Endothelial cell of umbilical vein (primary cell): ENCODE results near the gene SFTPB. TPM values are rescaled to one million over a fixed set of nuclear protein-coding genes. Genes with fewer than 3 reads are reported as not detected.
A peak's percentile ranks its signal among the peaks of the same experiment; 100 is the strongest.

Experiments used
- BruUV-seq: library from RNA; stranded (reverse); fragments of 400-500 nt; replicated peaks from 2 replicates; lab custom pipeline; 2021; lab: Mats Ljungman, UMichigan
- CTCF ChIA-PET: fragments of 300-600, 350-600 bp; sonication (Branson Sonifier 250); formaldehyde crosslinking; loops from one replicate; lab custom pipeline; 2021; ENCODE audit warnings: antibody characterized with exemption, inconsistent platforms; lab: Charles Lee
- POLR2A ChIA-PET: fragments of 300-600, 350-600 bp; sonication (Branson Sonifier 250); formaldehyde crosslinking; loops from one replicate; lab custom pipeline; 2021; ENCODE audit warnings: antibody characterized with exemption, inconsistent platforms; lab: Charles Lee
- DNase-seq: peaks from one replicate; pipeline ENCODE4 v3.0.0-alpha.2; 2011; ENCODE audit warnings: low read depth, low spot score
- FAIRE-seq: peaks from 2 replicates; lab custom pipeline; 2011; peaks lifted over from hg19 to GRCh38; lab: Jason Lieb, UNC
- H2AFZ ChIP-seq: 2 replicates; pipeline ENCODE4 v1.6.0; 2012; ENCODE audit warnings: low read depth, low read length, control low read depth, inconsistent platforms
- H3K27ac ChIP-seq: 2 replicates; pipeline ENCODE4 v1.5.1; 2011; ENCODE audit warnings: low read depth, mild to moderate bottlenecking, control low read depth, low read length, moderate library complexity; ENCODE audit not compliant: insufficient read depth
- H3K27me3 ChIP-seq, 2 experiments: 2 replicates each; pipeline versions ENCODE4 v1.6.0 to v1.6.1; 2011; ENCODE audit warnings: low read length in 2 of 2, mixed read lengths in 1 of 2; ENCODE audit not compliant: control insufficient read depth in 2 of 2, insufficient read depth in 2 of 2
- H3K36me3 ChIP-seq, 2 experiments: 2 replicates in 1 of 2; 3 replicates in 1 of 2; pipeline ENCODE4 v1.5.1; 2011; ENCODE audit warnings: low read length in 2 of 2, mild to moderate bottlenecking in 1 of 2, moderate library complexity in 1 of 2; ENCODE audit not compliant: control insufficient read depth in 2 of 2, insufficient read depth in 2 of 2; ENCODE audit errors: extremely low read depth in 1 of 2
- H3K4me1 ChIP-seq: 3 replicates; pipeline ENCODE4 v1.5.1; 2011; ENCODE audit warnings: mild to moderate bottlenecking, low read length; ENCODE audit not compliant: control insufficient read depth, insufficient read depth; ENCODE audit errors: extremely low read depth
- H3K4me2 ChIP-seq: 2 replicates; pipeline ENCODE4 v1.6.1; 2011; ENCODE audit warnings: low read length, control low read depth, mixed read lengths; ENCODE audit not compliant: insufficient read depth
- H3K4me3 ChIP-seq, 3 experiments: fragments of 200-600 bp in 1 of 3; sonication (generic), shearing (Covaris generic) in 1 of 3; replicated peaks in 1 of 3; 2 replicates each; pipeline ENCODE4 v1.5.1; 2011 to 2016; ENCODE audit warnings: control low read depth in 3 of 3, low read length in 3 of 3, mild to moderate bottlenecking in 2 of 3, inconsistent platforms in 1 of 3, low read depth in 1 of 3, moderate library complexity in 1 of 3; ENCODE audit not compliant: insufficient read depth in 1 of 3
- H3K79me2 ChIP-seq: 2 replicates; pipeline ENCODE4 v1.6.0; 2012; ENCODE audit warnings: low read length, inconsistent platforms; ENCODE audit not compliant: control insufficient read depth, insufficient read depth
- H3K9ac ChIP-seq: replicated peaks from 2 replicates; pipeline ENCODE3; 2011; ENCODE audit warnings: low read length, control low read depth; ENCODE audit not compliant: insufficient read depth; ENCODE audit errors: extremely low read depth
- H3K9me1 ChIP-seq: replicated peaks from 3 replicates; pipeline ENCODE4 v1.6.0; 2011; ENCODE audit warnings: mild to moderate bottlenecking, low read length; ENCODE audit not compliant: control insufficient read depth, insufficient read depth; ENCODE audit errors: extremely low read depth
- H3K9me3 ChIP-seq: replicated peaks from 2 replicates; pipeline ENCODE4 v1.5.1; 2012; ENCODE audit warnings: low read length, inconsistent platforms; ENCODE audit not compliant: control insufficient read depth, insufficient read depth
- H4K20me1 ChIP-seq: replicated peaks from 2 replicates; pipeline ENCODE3; 2011; ENCODE audit warnings: mild to moderate bottlenecking, low read length; ENCODE audit not compliant: control insufficient read depth, insufficient read depth; ENCODE audit errors: extremely low read depth
- FOS ChIP-seq: IDR thresholded peaks from 2 replicates; pipeline ENCODE4 v1.6.1; 2011; ENCODE audit warnings: mild to moderate bottlenecking, low read length, moderate library complexity, borderline replicate concordance; ENCODE audit not compliant: insufficient read depth
- GATA2 ChIP-seq: IDR thresholded peaks from 2 replicates; pipeline ENCODE4 v1.7.0; 2011; ENCODE audit warnings: low read depth, mild to moderate bottlenecking, moderate library complexity, mixed read lengths, low read length; ENCODE audit not compliant: insufficient read length, insufficient read depth
- JUN ChIP-seq: IDR thresholded peaks from 2 replicates; pipeline ENCODE4 v1.6.1; 2011; ENCODE audit warnings: borderline replicate concordance, low read depth; ENCODE audit not compliant: insufficient read length, insufficient read depth
- MYC ChIP-seq: IDR thresholded peaks from one replicate; pipeline ENCODE4 v1.6.1; 2011; ENCODE audit warnings: mild to moderate bottlenecking, low read depth, low read length
- POLR2A ChIP-seq: IDR thresholded peaks from 2 replicates; pipeline ENCODE4 v1.6.1; 2012; ENCODE audit warnings: low read depth, mild to moderate bottlenecking, control low read depth, low read length
- POLR2AphosphoS5 ChIP-seq: IDR thresholded peaks from 2 replicates; pipeline ENCODE4 v1.6.1; 2012; ENCODE audit warnings: low read depth, mild to moderate bottlenecking, control low read depth, low read length, moderate library complexity; ENCODE audit not compliant: insufficient read depth
- dilution Hi-C: fragments of 300-500 bp; cut with MboI; formaldehyde crosslinking; loops from one replicate; pipeline ENCODE4 v1.15.0; 2019; ENCODE audit warnings: low sequenced_read_pairs; ENCODE audit not compliant: extremely low pct_ligation_motif_present
- intact Hi-C: fragments of 100-400 bp; cut with micrococcal nuclease; formaldehyde crosslinking; loops from one replicate; pipeline ENCODE4 v1.10.0; 2022
- polyA plus RNA-seq, 4 experiments: library from polyadenylated mRNA; depleted of rRNA in 3 of 4; stranded (reverse) in 3 of 4; unstranded in 1 of 4; fragments of >200 nt; gene quantifications; 2 replicates each; pipeline versions ENCODE4 v1.2.1 to v1.2.3, GENCODE V29; 2011 to 2012; ENCODE audit warnings: missing spikeins in 1 of 4
- total RNA-seq: library from RNA; stranded (reverse); gene quantifications from 2 replicates; pipeline ENCODE4 v1.2.3, GENCODE V29; 2021
- TF ChIP-seq, protein P1 (sequence below), 2 donors: IDR thresholded peaks; 1 replicate in 1 of 2; 2 replicates in 1 of 2; pipeline ENCODE4 v1.5.1; 2011; ENCODE audit warnings: low read length in 2 of 2, mild to moderate bottlenecking in 2 of 2, moderate library complexity in 2 of 2, control low read depth in 1 of 2, inconsistent platforms in 1 of 2, low read depth in 1 of 2; ENCODE audit not compliant: insufficient read depth in 1 of 2; ENCODE audit errors: extremely low read depth in 1 of 2
- TF ChIP-seq, protein P2 (sequence below): IDR thresholded peaks from 2 replicates; pipeline ENCODE4 v1.6.1; 2011; ENCODE audit not compliant: insufficient read depth, insufficient read length

SFTPB gene
- total and polyA plus RNA-seq, 2 donors (not counting 3 experiments of a cell fraction or from before 2014, with no cell fraction given) = not detected

DNA sequence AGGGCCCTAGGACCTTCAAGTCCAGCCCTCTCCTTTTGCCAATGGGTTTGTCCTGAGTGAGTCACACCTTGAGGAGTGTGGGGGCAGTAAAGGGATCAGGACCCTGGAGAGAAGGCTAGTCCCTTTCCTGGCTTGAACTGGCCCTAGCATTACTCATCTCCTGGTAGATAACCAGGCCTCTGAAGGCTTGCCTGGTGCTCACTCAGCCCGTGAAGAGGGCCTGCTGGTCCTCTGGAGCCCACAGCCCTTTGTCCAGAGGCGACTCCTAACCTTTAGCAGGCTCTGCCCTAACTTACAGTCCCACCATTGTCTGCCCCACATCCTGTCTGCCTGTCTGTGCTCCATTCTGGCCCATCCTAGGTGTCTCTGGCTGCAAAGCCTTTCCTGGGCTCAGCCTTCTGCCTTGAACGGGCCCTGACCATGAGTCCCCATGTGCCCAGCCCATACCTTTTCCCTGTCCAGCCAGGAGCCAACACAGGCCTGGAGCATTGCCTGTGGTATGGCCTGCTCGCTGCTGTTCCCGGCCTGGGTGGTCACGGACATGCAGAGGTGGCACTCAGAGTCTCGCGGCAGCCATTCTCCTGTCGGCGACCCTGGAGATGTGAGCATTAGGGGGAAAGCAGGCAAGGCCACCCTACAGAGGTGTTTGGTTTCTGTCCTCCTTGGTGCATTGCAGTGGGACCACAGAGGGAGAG lies 5.0 kb downstream of the SFTPB start:
- Histone ChIP-seq H3K9me3 (no peaks in the 10 kb centered on the region), H3K27ac (no peak overlapping the region), H3K4me3 (no peak overlapping the region), H2AFZ (no peak overlapping the region), H3K27me3 (no peaks in the 10 kb centered on the region), H3K9me1 (no peaks in the 10 kb centered on the region), H3K4me1 (peaks cover 23% of the 10 kb centered on the region), H3K4me2 (no peak overlapping the region), H3K36me3 (no peaks in the 10 kb centered on the region), H3K9ac (no peak overlapping the region), H3K79me2 (no peaks in the 10 kb centered on the region), H4K20me1 (no peaks in the 10 kb centered on the region)
- intact Hi-C loops (no loop called here), dilution Hi-C loops (no loop called here)
- peak; percentile 49 for TF ChIP-seq GATA2
- TF ChIP-seq, protein P1, sequence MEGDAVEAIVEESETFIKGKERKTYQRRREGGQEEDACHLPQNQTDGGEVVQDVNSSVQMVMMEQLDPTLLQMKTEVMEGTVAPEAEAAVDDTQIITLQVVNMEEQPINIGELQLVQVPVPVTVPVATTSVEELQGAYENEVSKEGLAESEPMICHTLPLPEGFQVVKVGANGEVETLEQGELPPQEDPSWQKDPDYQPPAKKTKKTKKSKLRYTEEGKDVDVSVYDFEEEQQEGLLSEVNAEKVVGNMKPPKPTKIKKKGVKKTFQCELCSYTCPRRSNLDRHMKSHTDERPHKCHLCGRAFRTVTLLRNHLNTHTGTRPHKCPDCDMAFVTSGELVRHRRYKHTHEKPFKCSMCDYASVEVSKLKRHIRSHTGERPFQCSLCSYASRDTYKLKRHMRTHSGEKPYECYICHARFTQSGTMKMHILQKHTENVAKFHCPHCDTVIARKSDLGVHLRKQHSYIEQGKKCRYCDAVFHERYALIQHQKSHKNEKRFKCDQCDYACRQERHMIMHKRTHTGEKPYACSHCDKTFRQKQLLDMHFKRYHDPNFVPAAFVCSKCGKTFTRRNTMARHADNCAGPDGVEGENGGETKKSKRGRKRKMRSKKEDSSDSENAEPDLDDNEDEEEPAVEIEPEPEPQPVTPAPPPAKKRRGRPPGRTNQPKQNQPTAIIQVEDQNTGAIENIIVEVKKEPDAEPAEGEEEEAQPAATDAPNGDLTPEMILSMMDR (IDR thresholded peaks at IDR 0.05; ENCODE audit: extremely low read depth in 1 of 2, insufficient read depth in 1 of 2, low read depth in 1 of 2, low read length in 2 of 2) = no peak
- TF ChIP-seq, protein P2, sequence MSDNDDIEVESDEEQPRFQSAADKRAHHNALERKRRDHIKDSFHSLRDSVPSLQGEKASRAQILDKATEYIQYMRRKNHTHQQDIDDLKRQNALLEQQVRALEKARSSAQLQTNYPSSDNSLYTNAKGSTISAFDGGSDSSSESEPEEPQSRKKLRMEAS = no peak
- no peak for TF ChIP-seq POLR2A
- no peak for TF ChIP-seq MYC
- peak; percentile 79 for TF ChIP-seq POLR2AphosphoS5
- peak; percentile 70 for TF ChIP-seq JUN
- TF ChIP-seq FOS = peak; percentile 95
- no TSS peak for BruUV-seq
- ChIA-PET CTCF (interaction anchor here (0.7 to 2.6 kb wide), 7 partner anchors 14 to 216 kb away, joined by 3 to 12 read pairs (median 4); no protein-coding TSS in a partner anchor), POLR2A (interaction anchor here (0.7 kb wide), 1 partner anchor 78 kb away, joined by 7 read pairs; no protein-coding TSS in a partner anchor)
- DNase-seq (peak; percentile 90), FAIRE-seq (peak; percentile 99)
